Measurements from ENCODE around the gene ZSWIM8. TPM values are rescaled to one million over a fixed set of nuclear protein-coding genes. Genes with fewer than 3 reads are reported as not detected.

The ZSWIM8 gene
- total RNA-seq, 6 experiments from 2014 or later = 52.2 to 107 (median 77.5) TPM

- no peak for DNase-seq
Measured at GRCh38 chr10:73756183-73756582, 29.2 kb upstream of the ZSWIM8 start.

DNA sequence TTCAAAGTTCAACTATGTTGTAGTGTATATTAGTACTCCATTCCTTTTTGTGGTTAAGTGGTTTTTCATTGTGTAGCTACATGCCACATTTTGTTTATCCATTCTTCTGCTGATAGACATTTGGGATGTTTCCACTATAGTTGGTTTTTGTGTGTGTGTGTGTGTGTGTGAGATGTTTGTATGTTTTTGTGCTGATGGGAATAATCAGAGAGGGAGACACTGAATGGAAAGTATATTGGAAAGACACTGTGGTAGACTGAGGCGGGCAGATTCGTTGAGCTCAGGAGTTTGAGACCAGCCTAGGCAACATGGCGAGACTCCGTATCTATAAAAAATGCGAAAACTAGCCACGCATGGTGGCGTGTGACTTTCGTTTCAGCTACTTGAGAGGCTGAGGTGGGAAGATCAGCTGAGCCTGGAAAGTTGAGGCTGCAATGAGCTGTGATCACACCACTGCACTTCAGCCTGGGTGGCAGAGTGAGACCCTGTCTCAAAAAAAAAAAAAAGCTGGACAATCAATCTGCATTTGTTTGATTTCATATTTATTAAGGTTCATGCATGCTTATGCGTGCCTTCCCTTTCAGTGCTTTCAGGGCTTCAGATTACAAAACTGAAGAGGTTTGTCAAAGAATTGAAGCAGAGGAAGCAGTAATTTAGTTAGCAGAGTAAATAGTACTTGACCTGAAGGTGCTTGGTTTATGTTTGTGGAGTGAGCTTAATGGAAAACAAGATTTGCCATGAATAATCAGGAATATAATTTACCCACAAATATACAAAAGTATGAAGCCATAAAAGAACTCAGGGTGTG is 26.5 kb upstream of the ZSWIM8 start:
- H3K27ac ChIP-seq = no peak overlapping the region
- H3K9me3 ChIP-seq = no peaks in the 10 kb centered on the region
- no peak for ATAC-seq
- peaks cover 7 to 63% (median 40%) of the 10 kb centered on the region in 4 donors for H3K36me3 ChIP-seq
- intact Hi-C loops (cut with DNase I) = no loop called here
- H3K4me3 ChIP-seq = no peak overlapping the region
- no peak for DNase-seq
- H3K27me3 ChIP-seq = no peaks in the 10 kb centered on the region
- no peaks in the 10 kb centered on the region for H3K4me1 ChIP-seq
- no peak for TF ChIP-seq POLR2A (IDR thresholded peaks at IDR 0.05)
- TF ChIP-seq CTCF (IDR thresholded peaks at IDR 0.05) = no peak
- WGBS (ENCODE audit: insufficient coverage, low coverage, low lambda C conversion rate, missing lambda C conversion rate) = 85% methylated on average over 4 of the region's 9 CpGs

More at GRCh38 chr10:73756183-73756582, 29.2 kb upstream of the ZSWIM8 start:
- Histone ChIP-seq H3K36me3 (peaks cover 0 to 62% (median 41%) of the 10 kb centered on the region in 4 donors), H3K27me3 (no peaks in the 10 kb centered on the region), H3K4me1 (peaks cover 0 to 5% (median 2%) of the 10 kb centered on the region in 4 donors), H3K4me3 (no peak overlapping the region), H3K9me3 (no peaks in the 10 kb centered on the region), H3K27ac (no peak overlapping the region)
- no peak for TF ChIP-seq CTCF (IDR thresholded peaks at IDR 0.05)
- TF ChIP-seq POLR2A (IDR thresholded peaks at IDR 0.05) = no peak
- ATAC-seq = no peak
- 50% methylated on average over 1 of the region's 1 CpG for WGBS (ENCODE audit: insufficient coverage, low coverage, low lambda C conversion rate, missing lambda C conversion rate)
- intact Hi-C loops (cut with DNase I) = no loop called here

GRCh38 chr10:73759512-73760115 is 25.8 kb upstream of the ZSWIM8 start:
- WGBS (ENCODE audit: insufficient coverage, low coverage, low lambda C conversion rate, missing lambda C conversion rate) = 59% methylated on average over 3 of the region's 5 CpGs
- Histone ChIP-seq H3K27me3 (no peaks in the 10 kb centered on the region), H3K4me1 (no peaks in the 10 kb centered on the region), H3K4me3 (no peak overlapping the region), H3K9me3 (no peaks in the 10 kb centered on the region), H3K36me3 (peaks cover 9 to 64% (median 40%) of the 10 kb centered on the region in 4 donors), H3K27ac (no peak overlapping the region)
- TF ChIP-seq POLR2A (IDR thresholded peaks at IDR 0.05) (no peak), CTCF (IDR thresholded peaks at IDR 0.05) (no peak)
- no peak for DNase-seq
- ATAC-seq = peak in 3 of 4 donors; percentile 46 to 58 (median 53)
- intact Hi-C loops (cut with DNase I) = no loop called here

- H3K36me3 ChIP-seq = peaks cover 9 to 82% (median 59%) of the 10 kb centered on the region in 4 donors
- H3K9me3 ChIP-seq = no peaks in the 10 kb centered on the region
- H3K4me3 ChIP-seq = no peak overlapping the region
- no peaks in the 10 kb centered on the region for H3K27me3 ChIP-seq
- intact Hi-C loops (cut with DNase I) = no loop called here
- 100% methylated on average over 1 of the region's 1 CpG for WGBS (ENCODE audit: insufficient coverage, low coverage, low lambda C conversion rate, missing lambda C conversion rate)
- H3K27ac ChIP-seq = no peak overlapping the region
- no peak for ATAC-seq
- no peak for TF ChIP-seq POLR2A (IDR thresholded peaks at IDR 0.05)
- no peak for TF ChIP-seq CTCF (IDR thresholded peaks at IDR 0.05)
- no peaks in the 10 kb centered on the region for H3K4me1 ChIP-seq
- DNase-seq = no peak
Measured at GRCh38 chr10:73761781-73762180, 23.6 kb upstream of the ZSWIM8 start.
